ENCODE results near the gene ZCCHC2. TPM values are rescaled to one million over a fixed set of nuclear protein-coding genes. Genes with fewer than 3 reads are reported as not detected.

ZCCHC2 gene
- total RNA-seq, 1 experiment from 2014 or later, result 11.5 TPM

DNA sequence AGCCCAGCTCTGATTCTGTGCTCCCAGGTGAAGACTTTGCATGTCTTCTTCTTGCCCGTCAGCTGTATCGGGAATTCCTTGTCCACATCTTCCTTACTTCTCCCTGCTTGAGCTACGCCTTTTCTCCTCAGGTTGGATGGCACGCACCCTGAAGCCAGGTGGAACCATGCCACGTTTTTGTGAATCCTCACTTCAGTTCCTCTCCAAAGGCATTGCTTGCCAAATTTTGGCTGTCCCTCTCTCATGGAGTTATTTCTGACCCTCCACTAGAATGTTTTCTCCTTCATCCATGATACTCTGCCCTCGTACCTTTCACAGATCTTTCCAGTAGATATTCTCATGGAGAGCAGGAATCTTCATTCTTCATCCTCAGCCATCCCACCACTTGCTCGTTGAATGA, 20.2 kb downstream of the ZCCHC2 start:
- Histone ChIP-seq H3K27me3 (replicated peaks; ENCODE audit: insufficient read depth, low read depth, low read length, poor library complexity) (no peaks in the 10 kb centered on the region), H3K4me3 (ENCODE audit: low read depth, low read length, poor library complexity, severe bottlenecking) (no peak overlapping the region), H3K27ac (ENCODE audit: low read depth, low read length, poor library complexity, severe bottlenecking) (no peak overlapping the region), H3K4me1 (ENCODE audit: insufficient read depth, low read length, poor library complexity, severe bottlenecking) (no peaks in the 10 kb centered on the region), H3K9me3 (ENCODE audit: low read depth, low read length, poor library complexity, severe bottlenecking) (no peaks in the 10 kb centered on the region), H3K36me3 (ENCODE audit: insufficient read depth, low read length, poor library complexity, severe bottlenecking) (no peaks in the 10 kb centered on the region)
- intact Hi-C loops (cut with micrococcal nuclease; ENCODE audit: unreplicated experiment), result no loop called here
- no peak for DNase-seq (ENCODE audit: low spot score)
- TF ChIP-seq, protein P1, sequence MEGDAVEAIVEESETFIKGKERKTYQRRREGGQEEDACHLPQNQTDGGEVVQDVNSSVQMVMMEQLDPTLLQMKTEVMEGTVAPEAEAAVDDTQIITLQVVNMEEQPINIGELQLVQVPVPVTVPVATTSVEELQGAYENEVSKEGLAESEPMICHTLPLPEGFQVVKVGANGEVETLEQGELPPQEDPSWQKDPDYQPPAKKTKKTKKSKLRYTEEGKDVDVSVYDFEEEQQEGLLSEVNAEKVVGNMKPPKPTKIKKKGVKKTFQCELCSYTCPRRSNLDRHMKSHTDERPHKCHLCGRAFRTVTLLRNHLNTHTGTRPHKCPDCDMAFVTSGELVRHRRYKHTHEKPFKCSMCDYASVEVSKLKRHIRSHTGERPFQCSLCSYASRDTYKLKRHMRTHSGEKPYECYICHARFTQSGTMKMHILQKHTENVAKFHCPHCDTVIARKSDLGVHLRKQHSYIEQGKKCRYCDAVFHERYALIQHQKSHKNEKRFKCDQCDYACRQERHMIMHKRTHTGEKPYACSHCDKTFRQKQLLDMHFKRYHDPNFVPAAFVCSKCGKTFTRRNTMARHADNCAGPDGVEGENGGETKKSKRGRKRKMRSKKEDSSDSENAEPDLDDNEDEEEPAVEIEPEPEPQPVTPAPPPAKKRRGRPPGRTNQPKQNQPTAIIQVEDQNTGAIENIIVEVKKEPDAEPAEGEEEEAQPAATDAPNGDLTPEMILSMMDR (conservative IDR thresholded peaks at IDR 0.05; ENCODE audit: low read depth, low read length), result no peak
- no peak for TF ChIP-seq EZH2 (IDR thresholded peaks at IDR 0.05; ENCODE audit: borderline replicate concordance, low read depth, low read length, poor library complexity, severe bottlenecking)
- ChIA-PET POLR2A (ENCODE audit: low non-redundant PET) (no interaction called here), CTCF (no interaction called here)
- no TSS peak for BruUV-seq (replicated peaks)

DNA sequence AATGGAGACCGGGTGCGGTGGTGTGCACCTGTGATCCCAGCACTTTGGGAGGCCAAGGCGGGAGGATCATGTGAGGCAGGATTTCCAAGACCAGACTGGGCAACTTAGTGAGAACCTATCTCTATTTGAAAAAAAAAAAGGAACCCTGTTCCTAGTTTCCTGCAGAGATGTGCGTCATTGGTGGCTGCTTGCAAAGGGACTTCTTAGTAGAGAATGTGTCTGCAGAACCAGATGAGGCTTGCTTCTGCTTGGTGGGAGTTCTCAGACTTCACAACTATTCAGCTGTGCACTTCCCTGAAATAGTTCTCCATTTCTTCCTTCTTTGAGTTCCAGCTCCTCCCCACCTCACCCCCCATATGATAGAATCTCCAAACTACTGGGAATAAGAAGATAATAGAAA, 22.3 kb downstream of the ZCCHC2 start:
- TF ChIP-seq EZH2 (IDR thresholded peaks at IDR 0.05; ENCODE audit: borderline replicate concordance, low read depth, low read length, poor library complexity, severe bottlenecking), result no peak
- TF ChIP-seq, protein P1 (conservative IDR thresholded peaks at IDR 0.05; ENCODE audit: low read depth, low read length), result no peak
- intact Hi-C loops (cut with micrococcal nuclease; ENCODE audit: unreplicated experiment), result no loop called here
- Histone ChIP-seq H3K4me3 (ENCODE audit: low read depth, low read length, poor library complexity, severe bottlenecking) (no peak overlapping the region), H3K36me3 (ENCODE audit: insufficient read depth, low read length, poor library complexity, severe bottlenecking) (no peaks in the 10 kb centered on the region), H3K4me1 (ENCODE audit: insufficient read depth, low read length, poor library complexity, severe bottlenecking) (no peaks in the 10 kb centered on the region), H3K9me3 (ENCODE audit: low read depth, low read length, poor library complexity, severe bottlenecking) (no peaks in the 10 kb centered on the region), H3K27me3 (replicated peaks; ENCODE audit: insufficient read depth, low read depth, low read length, poor library complexity) (no peaks in the 10 kb centered on the region), H3K27ac (ENCODE audit: low read depth, low read length, poor library complexity, severe bottlenecking) (no peak overlapping the region)
- ChIA-PET CTCF (no interaction called here), POLR2A (ENCODE audit: low non-redundant PET) (no interaction called here)
- no peak for DNase-seq (ENCODE audit: low spot score)
- no TSS peak for BruUV-seq (replicated peaks)

DNA sequence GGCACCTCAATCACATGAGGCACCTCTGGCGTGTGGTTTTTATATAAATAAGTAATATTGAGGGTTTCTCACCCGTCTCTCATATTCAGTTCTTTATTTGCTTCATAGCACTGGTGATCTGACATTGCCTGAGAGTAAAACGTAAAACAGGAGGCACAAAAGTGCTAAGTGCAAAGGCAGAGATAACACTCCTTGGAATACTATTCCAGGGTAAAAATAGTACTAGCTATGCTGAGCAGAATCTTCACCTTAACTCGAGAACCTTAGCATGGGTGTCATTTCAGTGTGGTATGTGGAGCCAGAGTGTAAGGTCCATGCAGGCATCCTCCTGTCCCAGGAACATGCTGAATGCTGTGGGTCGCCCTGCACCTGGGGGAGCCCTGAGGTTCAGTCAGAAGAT, 26.9 kb downstream of the ZCCHC2 start:
- no peaks in the 10 kb centered on the region for H3K4me1 ChIP-seq (ENCODE audit: insufficient read depth, low read length, poor library complexity, severe bottlenecking)
- intact Hi-C loops (cut with micrococcal nuclease; ENCODE audit: unreplicated experiment), result no loop called here
- no peak for DNase-seq (ENCODE audit: low spot score)
- TF ChIP-seq, protein P1 (conservative IDR thresholded peaks at IDR 0.05; ENCODE audit: low read depth, low read length), result no peak
- no peak for TF ChIP-seq EZH2 (IDR thresholded peaks at IDR 0.05; ENCODE audit: borderline replicate concordance, low read depth, low read length, poor library complexity, severe bottlenecking)
- H3K4me3 ChIP-seq (ENCODE audit: low read depth, low read length, poor library complexity, severe bottlenecking), result no peak overlapping the region
- H3K36me3 ChIP-seq (ENCODE audit: insufficient read depth, low read length, poor library complexity, severe bottlenecking), result peaks cover 3% of the 10 kb centered on the region
- no peak overlapping the region for H3K27ac ChIP-seq (ENCODE audit: low read depth, low read length, poor library complexity, severe bottlenecking)
- BruUV-seq (replicated peaks), result no TSS peak
- no peaks in the 10 kb centered on the region for H3K27me3 ChIP-seq (replicated peaks; ENCODE audit: insufficient read depth, low read depth, low read length, poor library complexity)
- ChIA-PET CTCF (no interaction called here), POLR2A (ENCODE audit: low non-redundant PET) (no interaction called here)
- H3K9me3 ChIP-seq (ENCODE audit: low read depth, low read length, poor library complexity, severe bottlenecking), result no peaks in the 10 kb centered on the region
